OCI-LY7 (cell line): ENCODE results near the gene EFHD2. TPM values are rescaled to one million over a fixed set of nuclear protein-coding genes. Genes with fewer than 3 reads are reported as not detected.
"Not testable (repeated sequence)": the region's sequence is repeated elsewhere in the genome, so short reads cannot be mapped to it uniquely, and the experiment has no call there.

Experiments used
- BruUV-seq: library from RNA; stranded (reverse); fragments of 400-500 nt; replicated peaks from 2 replicates; lab custom pipeline; 2021; lab: Mats Ljungman, UMichigan
- CTCF ChIA-PET: fragments of 300-600 bp; sonication (Branson Sonifier 250); formaldehyde crosslinking; loops from one replicate; lab custom pipeline; 2022; ENCODE audit warnings: antibody characterized with exemption; ENCODE audit not compliant: unreplicated experiment; lab: Charles Lee
- POLR2A ChIA-PET: fragments of 300-600 bp; sonication (Branson Sonifier 250); formaldehyde crosslinking; loops from one replicate; lab custom pipeline; 2022; ENCODE audit warnings: antibody characterized with exemption; lab: Charles Lee
- DNase-seq: peaks from one replicate; pipeline ENCODE4 v3.0.0-alpha.2; 2015; ENCODE audit warnings: low spot score
- H2AFZ ChIP-seq: fragments of 200-600 bp; sonication (generic), shearing (Covaris generic); 2 replicates; pipeline ENCODE4 v1.6.1; 2014; ENCODE audit warnings: mild to moderate bottlenecking, antibody characterized with exemption, low read length, moderate library complexity
- H3K27ac ChIP-seq: fragments of 200-600 bp; sonication (generic); 2 replicates; pipeline ENCODE4 v1.5.1; 2014; ENCODE audit warnings: mixed run types, low read depth, mild to moderate bottlenecking, moderate library complexity, low read length, inconsistent platforms; ENCODE audit not compliant: poor library complexity, severe bottlenecking
- H3K36me3 ChIP-seq: fragments of 200-600 bp; sonication (generic); 2 replicates; pipeline ENCODE4 v1.6.1; 2014; ENCODE audit warnings: mild to moderate bottlenecking, antibody characterized with exemption, low read length, moderate library complexity, mixed read lengths; ENCODE audit not compliant: insufficient read depth
- H3K4me1 ChIP-seq: fragments of 200-600 bp; sonication (generic); 2 replicates; pipeline ENCODE4 v1.5.1; 2014; ENCODE audit warnings: mild to moderate bottlenecking, low read length; ENCODE audit not compliant: insufficient read depth, poor library complexity, severe bottlenecking
- H3K4me2 ChIP-seq: fragments of 200-600 bp; sonication (generic); 2 replicates; pipeline ENCODE4 v1.6.1; 2014; ENCODE audit warnings: mild to moderate bottlenecking, low read length
- H3K4me3 ChIP-seq: fragments of 200-600 bp; sonication (generic); 2 replicates; pipeline ENCODE4 v1.5.1; 2014; ENCODE audit warnings: mild to moderate bottlenecking, low read depth, low read length; ENCODE audit not compliant: poor library complexity, severe bottlenecking
- H3K79me2 ChIP-seq: fragments of 200-600 bp; sonication (generic); 2 replicates; pipeline ENCODE4 v1.6.1; 2016; ENCODE audit warnings: low read depth, mild to moderate bottlenecking, low read length, moderate library complexity, mixed read lengths; ENCODE audit not compliant: insufficient read depth
- H3K9me2 ChIP-seq: fragments of 200-600 bp; sonication (generic); 2 replicates; pipeline ENCODE4 v1.6.1; 2016; ENCODE audit warnings: mild to moderate bottlenecking, low read length, mixed read lengths; ENCODE audit not compliant: insufficient read depth
- H3K9me3 ChIP-seq: fragments of 200-600 bp; sonication (generic); 2 replicates; pipeline ENCODE4 v1.6.1; 2014; ENCODE audit warnings: mild to moderate bottlenecking, mixed run types, low read length, mixed read lengths
- H4K20me1 ChIP-seq: fragments of 200-600 bp; sonication (generic); 2 replicates; pipeline ENCODE4 v1.6.1; 2014; ENCODE audit warnings: mild to moderate bottlenecking, antibody characterized with exemption, low read length, moderate library complexity, mixed read lengths; ENCODE audit not compliant: insufficient read depth
- EZH2phosphoT487 ChIP-seq: fragments of 200-600 bp; sonication (generic); IDR thresholded peaks from 2 replicates; pipeline ENCODE4 v1.6.1; 2018; ENCODE audit warnings: low read depth, borderline replicate concordance, mild to moderate bottlenecking, mixed run types, antibody characterized with exemption, low read length, moderate library complexity, mixed read lengths
- intact Hi-C: fragments of 100-400 bp; cut with micrococcal nuclease; formaldehyde crosslinking; loops from one replicate; pipeline ENCODE4 v1.10.0; 2022; ENCODE audit not compliant: unreplicated experiment
- total RNA-seq, 2 experiments: library from RNA; depleted of rRNA in 1 of 2; stranded (reverse); fragments of >200 nt in 1 of 2; shearing (Covaris generic) in 1 of 2; gene quantifications; 2 replicates each; pipeline ENCODE4 v1.2.3, GENCODE V29; 2014 to 2022
- TF ChIP-seq, protein P1 (sequence below): fragments of 200-600 bp; sonication (generic); conservative IDR thresholded peaks from 2 replicates; pipeline ENCODE4 v1.5.1; 2014; ENCODE audit warnings: mild to moderate bottlenecking, antibody characterized with exemption, low read length, moderate library complexity, mixed read lengths

The EFHD2 gene
- total RNA-seq, 2 experiments from 2014 or later: 27.3 to 42.0 TPM

DNA sequence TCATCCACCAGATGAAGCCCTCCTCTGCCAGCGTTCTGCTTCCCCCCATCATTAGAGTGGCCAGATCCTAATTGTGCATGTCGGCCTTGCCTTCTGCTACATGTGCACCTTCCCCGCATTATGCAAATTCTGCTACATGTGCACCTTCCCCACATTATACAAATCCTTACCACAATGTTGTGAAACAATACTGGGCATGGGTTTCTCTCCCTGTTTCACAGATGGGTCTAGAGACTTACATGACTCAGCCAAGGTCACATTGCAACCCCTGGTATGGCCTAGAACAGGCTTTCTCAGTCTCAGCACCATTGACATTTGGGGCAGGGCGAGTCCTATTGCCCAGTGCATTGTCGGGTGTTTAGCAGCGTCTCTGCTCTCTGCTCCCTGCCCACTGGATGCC is 45.8 kb downstream of the EFHD2 start:
- POLR2A ChIA-PET: interaction anchor here (0.6 kb wide), 1 partner anchor 175 kb away, joined by 3 read pairs; no protein-coding TSS in a partner anchor
- Histone ChIP-seq H3K36me3 (no peaks in the 10 kb centered on the region), H3K79me2 (no peaks in the 10 kb centered on the region), H3K9me3 (no peaks in the 10 kb centered on the region), H3K4me3 (no peak overlapping the region), H3K4me1 (no peaks in the 10 kb centered on the region), H3K9me2 (no peaks in the 10 kb centered on the region), H2AFZ (no peak overlapping the region), H3K4me2 (no peak overlapping the region), H3K27ac (no peak overlapping the region), H4K20me1 (no peaks in the 10 kb centered on the region)
- intact Hi-C loops: no loop called here
- TF ChIP-seq, protein P1, sequence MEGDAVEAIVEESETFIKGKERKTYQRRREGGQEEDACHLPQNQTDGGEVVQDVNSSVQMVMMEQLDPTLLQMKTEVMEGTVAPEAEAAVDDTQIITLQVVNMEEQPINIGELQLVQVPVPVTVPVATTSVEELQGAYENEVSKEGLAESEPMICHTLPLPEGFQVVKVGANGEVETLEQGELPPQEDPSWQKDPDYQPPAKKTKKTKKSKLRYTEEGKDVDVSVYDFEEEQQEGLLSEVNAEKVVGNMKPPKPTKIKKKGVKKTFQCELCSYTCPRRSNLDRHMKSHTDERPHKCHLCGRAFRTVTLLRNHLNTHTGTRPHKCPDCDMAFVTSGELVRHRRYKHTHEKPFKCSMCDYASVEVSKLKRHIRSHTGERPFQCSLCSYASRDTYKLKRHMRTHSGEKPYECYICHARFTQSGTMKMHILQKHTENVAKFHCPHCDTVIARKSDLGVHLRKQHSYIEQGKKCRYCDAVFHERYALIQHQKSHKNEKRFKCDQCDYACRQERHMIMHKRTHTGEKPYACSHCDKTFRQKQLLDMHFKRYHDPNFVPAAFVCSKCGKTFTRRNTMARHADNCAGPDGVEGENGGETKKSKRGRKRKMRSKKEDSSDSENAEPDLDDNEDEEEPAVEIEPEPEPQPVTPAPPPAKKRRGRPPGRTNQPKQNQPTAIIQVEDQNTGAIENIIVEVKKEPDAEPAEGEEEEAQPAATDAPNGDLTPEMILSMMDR: no peak
- no peak for TF ChIP-seq EZH2phosphoT487
- no peak for DNase-seq
- CTCF ChIA-PET: no interaction called here
- no TSS peak for BruUV-seq

DNA sequence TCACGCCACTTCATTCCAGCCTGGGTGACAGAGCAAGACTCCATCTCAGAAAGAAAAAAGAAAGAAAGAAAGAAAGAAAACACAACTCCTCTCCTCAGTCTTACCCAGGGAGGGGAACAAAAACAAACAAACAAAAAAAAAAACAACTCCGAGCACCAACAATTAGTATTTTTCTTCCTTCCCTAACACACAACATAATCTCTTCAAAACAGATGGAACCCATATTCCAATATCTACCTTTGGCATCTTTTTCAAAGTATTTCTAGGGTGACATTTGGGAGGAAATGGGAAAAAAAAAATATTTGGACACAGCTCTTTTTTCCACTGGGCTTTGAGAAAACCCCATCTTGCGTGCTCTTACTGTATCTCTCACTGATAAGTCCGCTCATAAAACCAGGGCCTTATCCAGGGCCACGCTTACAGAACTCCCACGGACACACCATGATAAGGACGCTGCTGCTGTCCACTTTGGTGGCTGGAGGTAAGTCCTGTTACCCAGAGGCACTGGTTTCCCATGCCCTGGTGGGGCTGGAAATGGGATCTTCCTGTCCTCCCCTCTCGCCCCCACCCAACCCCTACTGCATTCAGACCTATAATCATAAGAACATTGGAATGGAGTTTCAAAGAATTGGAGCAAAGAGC is 46.7 kb downstream of the EFHD2 start, which contains the start of gene CELA2A:
CELA2A (plus strand) TSS at position 420 of the 642 bp plus-strand sequence; CDS start at position 442, 22 bp downstream.
- intact Hi-C loops: no loop called here
- no peaks in the 10 kb centered on the region for H3K9me2 ChIP-seq
- H2AFZ ChIP-seq: no peak within 1 kb of the TSS
- H3K4me2 ChIP-seq: no peak within 1 kb of the TSS
- H3K4me1 ChIP-seq: no peaks in the 10 kb centered on the region
- TF ChIP-seq, protein P1: no peak
- no peak for TF ChIP-seq EZH2phosphoT487
- no peaks in the 10 kb centered on the region for H3K79me2 ChIP-seq
- BruUV-seq: no TSS peak
- CTCF ChIA-PET: no interaction called here
- no peaks in the 10 kb centered on the region for H3K9me3 ChIP-seq
- H4K20me1 ChIP-seq: no peaks in the 10 kb centered on the region
- H3K36me3 ChIP-seq: no peaks in the 10 kb centered on the region
- no peak within 1 kb of the TSS for H3K4me3 ChIP-seq
- DNase-seq: no peak
- H3K27ac ChIP-seq: no peak within 1 kb of the TSS
- POLR2A ChIA-PET: no interaction called here

DNA sequence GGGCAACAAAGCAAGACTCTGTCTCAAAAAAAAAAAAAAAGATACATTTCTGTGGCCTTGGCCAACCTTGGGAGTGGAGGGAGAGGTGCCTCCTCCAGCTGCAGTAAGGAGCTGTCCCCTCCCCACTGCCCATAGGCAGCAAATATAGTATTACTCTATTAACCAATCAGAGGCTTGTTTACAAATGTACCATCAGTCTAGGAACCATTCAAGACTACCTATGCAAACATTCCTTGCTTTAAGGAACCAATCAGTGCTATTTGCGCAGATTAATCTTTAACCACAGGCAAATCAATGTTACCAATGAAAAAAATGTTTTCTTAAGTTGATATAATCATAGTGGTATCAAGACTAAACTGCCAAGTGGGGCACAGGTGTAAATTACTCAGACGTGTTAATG is 47.9 kb downstream of the EFHD2 start:
- no TSS peak for BruUV-seq
- H3K27ac ChIP-seq: no peak overlapping the region
- no peak overlapping the region for H2AFZ ChIP-seq
- TF ChIP-seq, protein P1: no peak
- no peak for TF ChIP-seq EZH2phosphoT487
- no peak overlapping the region for H3K4me3 ChIP-seq
- DNase-seq: no peak
- no peaks in the 10 kb centered on the region for H3K9me3 ChIP-seq
- H3K79me2 ChIP-seq: no peaks in the 10 kb centered on the region
- no peak overlapping the region for H3K4me2 ChIP-seq
- H4K20me1 ChIP-seq: no peaks in the 10 kb centered on the region
- intact Hi-C loops: no loop called here
- POLR2A ChIA-PET: no interaction called here
- H3K36me3 ChIP-seq: no peaks in the 10 kb centered on the region
- CTCF ChIA-PET: no interaction called here
- no peaks in the 10 kb centered on the region for H3K9me2 ChIP-seq
- no peaks in the 10 kb centered on the region for H3K4me1 ChIP-seq

DNA sequence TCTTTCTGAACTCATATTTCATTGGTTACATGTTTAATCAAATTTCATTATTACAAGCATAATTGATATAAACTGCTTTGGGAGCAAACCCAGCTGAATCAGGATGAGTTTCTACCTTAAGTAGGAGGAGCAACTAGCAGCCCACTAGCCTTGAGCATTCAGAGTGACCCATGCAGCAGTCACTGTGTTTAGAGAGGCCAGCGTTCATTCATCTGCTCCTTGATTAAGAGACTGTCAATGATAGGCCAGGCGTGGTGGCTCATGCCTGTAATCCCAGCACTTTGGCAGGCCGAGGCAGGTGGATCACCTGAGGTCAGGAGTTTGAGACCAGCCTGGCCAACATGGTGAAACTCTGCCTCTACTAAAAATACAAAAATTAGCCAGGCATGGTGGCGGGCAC is 48.7 kb downstream of the EFHD2 start:
- H2AFZ ChIP-seq, H3K9me2 ChIP-seq, BruUV-seq, H3K9me3 ChIP-seq, H3K4me2 ChIP-seq, H3K27ac ChIP-seq, H3K36me3 ChIP-seq, H3K79me2 ChIP-seq, H3K4me3 ChIP-seq, H4K20me1 ChIP-seq, intact Hi-C loops, DNase-seq, CTCF ChIA-PET, H3K4me1 ChIP-seq: not testable (repeated sequence)
- POLR2A ChIA-PET: interaction anchor here (0.6 kb wide), 1 partner anchor 21 kb away, joined by 6 read pairs; no protein-coding TSS in a partner anchor
